Activated naive CD4-positive, alpha-beta T cell treated with anti-CD3 and anti-CD28 coated beads, Interleukin-2, amount 50 U/mL, for 24 hours (primary cell): ENCODE results near the gene PXDC1.
A peak's percentile ranks its signal among the peaks of the same experiment; 100 is the strongest.

Experiments used
- H3K27ac Mint-ChIP-seq: one replicate; pipeline ENCODE4 v1.8.0; 2021; ENCODE audit warnings: mild to moderate bottlenecking, mixed read lengths
- H3K27me3 Mint-ChIP-seq: one replicate; pipeline ENCODE4 v1.8.0; 2021; ENCODE audit warnings: mixed read lengths
- H3K36me3 Mint-ChIP-seq: one replicate; pipeline ENCODE4 v1.8.0; 2021; ENCODE audit warnings: mixed read lengths
- H3K4me1 Mint-ChIP-seq: one replicate; pipeline ENCODE4 v1.8.0; 2021; ENCODE audit warnings: mixed read lengths
- H3K4me3 Mint-ChIP-seq: one replicate; pipeline ENCODE4 v1.8.0; 2021; ENCODE audit warnings: mild to moderate bottlenecking, mixed read lengths
- H3K9me3 Mint-ChIP-seq: one replicate; pipeline ENCODE4 v1.8.0; 2021; ENCODE audit warnings: mixed read lengths

PXDC1 gene

GRCh38 chr6:3746119-3746691 is 5.3 kb downstream of the PXDC1 start:
- no peak overlapping the region for H3K4me3 Mint-ChIP-seq
- peaks cover 12% of the 10 kb centered on the region for H3K4me1 Mint-ChIP-seq
- no peaks in the 10 kb centered on the region for H3K36me3 Mint-ChIP-seq
- H3K27me3 Mint-ChIP-seq = peaks cover 14% of the 10 kb centered on the region
- H3K9me3 Mint-ChIP-seq = no peaks in the 10 kb centered on the region
- no peak overlapping the region for H3K27ac Mint-ChIP-seq

DNA sequence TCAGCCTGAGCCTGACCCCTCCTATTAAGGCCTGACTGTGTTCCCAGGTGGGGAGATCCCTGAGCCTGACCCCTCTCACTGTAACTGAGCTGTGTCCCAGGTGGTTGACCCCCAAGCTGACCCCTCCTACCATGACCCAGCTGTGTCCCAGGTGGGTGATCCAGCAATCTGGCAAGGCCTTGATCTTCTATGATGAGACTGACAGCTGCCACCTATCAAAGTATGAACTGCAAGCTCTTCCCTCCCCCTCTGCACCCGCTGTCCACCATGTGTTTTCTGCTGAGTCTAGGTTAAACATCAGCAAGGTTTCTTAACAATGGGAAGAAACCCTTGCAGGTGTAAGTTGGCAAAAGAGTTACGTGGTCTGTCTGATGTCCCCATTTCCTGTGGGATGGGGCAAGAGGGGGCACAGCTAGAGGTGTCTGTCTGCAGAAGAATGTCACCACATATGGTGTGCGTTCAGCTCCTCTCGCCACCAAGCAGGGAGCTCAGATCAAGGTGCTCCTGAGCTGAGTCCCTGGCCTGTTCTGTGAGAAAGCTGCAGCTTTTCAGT is 5.9 kb downstream of the PXDC1 start:
- peaks cover 14% of the 10 kb centered on the region for H3K27me3 Mint-ChIP-seq
- H3K36me3 Mint-ChIP-seq = no peaks in the 10 kb centered on the region
- H3K4me3 Mint-ChIP-seq = no peak overlapping the region
- no peaks in the 10 kb centered on the region for H3K9me3 Mint-ChIP-seq
- no peak overlapping the region for H3K27ac Mint-ChIP-seq
- H3K4me1 Mint-ChIP-seq = peaks cover 12% of the 10 kb centered on the region

- Mint-ChIP-seq H3K36me3 (no peaks in the 10 kb centered on the region), H3K27me3 (peaks cover 14% of the 10 kb centered on the region), H3K9me3 (no peaks in the 10 kb centered on the region), H3K27ac (no peak overlapping the region), H3K4me3 (no peak overlapping the region), H3K4me1 (peaks cover 12% of the 10 kb centered on the region)
Observed at GRCh38 chr6:3744901-3745470, 6.5 kb downstream of the PXDC1 start.

DNA sequence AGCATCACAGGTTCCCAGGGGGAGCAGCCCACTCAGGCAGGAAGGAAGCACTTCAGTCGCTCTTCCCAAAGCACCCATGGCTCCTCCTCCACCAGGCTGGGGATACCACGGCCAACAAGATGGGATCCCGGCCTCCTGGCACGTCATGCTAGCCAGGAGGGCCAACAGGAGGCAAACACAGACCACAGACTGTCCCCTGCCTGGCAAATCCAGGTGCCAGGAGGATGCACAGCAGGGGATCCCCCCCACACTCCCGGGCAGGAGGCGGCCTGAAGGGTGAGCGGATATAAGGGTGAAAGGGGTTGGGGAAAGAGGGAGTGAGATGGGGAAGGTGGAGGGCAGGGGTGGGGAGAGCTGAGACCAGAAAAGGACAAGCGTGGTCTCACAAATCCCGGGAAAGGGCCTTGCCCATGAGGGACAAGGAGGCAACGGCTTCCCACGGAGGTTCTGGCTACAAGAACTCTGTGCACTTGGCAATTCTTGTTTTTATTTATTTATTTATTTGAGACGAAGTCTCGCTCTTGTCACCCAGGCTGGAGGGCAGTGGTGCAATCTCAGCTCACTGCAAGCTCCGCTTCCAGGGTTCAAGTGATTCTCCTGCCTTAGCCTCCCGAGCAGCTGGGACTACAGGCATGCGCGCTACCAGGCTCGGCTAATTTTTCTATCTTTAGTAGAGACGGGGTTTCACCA is 7.2 kb downstream of the PXDC1 start:
- no peaks in the 10 kb centered on the region for H3K36me3 Mint-ChIP-seq
- H3K27me3 Mint-ChIP-seq = peaks cover 8% of the 10 kb centered on the region
- H3K9me3 Mint-ChIP-seq = no peaks in the 10 kb centered on the region
- peaks cover 12% of the 10 kb centered on the region for H3K4me1 Mint-ChIP-seq
- no peak overlapping the region for H3K27ac Mint-ChIP-seq
- H3K4me3 Mint-ChIP-seq = no peak overlapping the region

GRCh38 chr6:3743541-3743940 is 8.0 kb downstream of the PXDC1 start:
- Mint-ChIP-seq H3K4me3 (no peak overlapping the region), H3K4me1 (peaks cover 12% of the 10 kb centered on the region), H3K27ac (no peak overlapping the region), H3K27me3 (peaks cover 4% of the 10 kb centered on the region), H3K36me3 (no peaks in the 10 kb centered on the region), H3K9me3 (no peaks in the 10 kb centered on the region)

- H3K4me3 Mint-ChIP-seq = peak overlapping the region; percentile 76
- no peaks in the 10 kb centered on the region for H3K36me3 Mint-ChIP-seq
- no peaks in the 10 kb centered on the region for H3K9me3 Mint-ChIP-seq
- H3K27me3 Mint-ChIP-seq = peaks cover 4% of the 10 kb centered on the region
- H3K27ac Mint-ChIP-seq = no peak overlapping the region
- H3K4me1 Mint-ChIP-seq = peaks cover 12% of the 10 kb centered on the region
Observed at GRCh38 chr6:3742426-3743344, 8.8 kb downstream of the PXDC1 start.

- Mint-ChIP-seq H3K36me3 (no peaks in the 10 kb centered on the region), H3K4me1 (peaks cover 12% of the 10 kb centered on the region), H3K4me3 (peak overlapping the region; percentile 76), H3K9me3 (no peaks in the 10 kb centered on the region), H3K27me3 (peaks cover 4% of the 10 kb centered on the region), H3K27ac (no peak overlapping the region)
Observed at GRCh38 chr6:3742076-3742425, 9.5 kb downstream of the PXDC1 start.

DNA sequence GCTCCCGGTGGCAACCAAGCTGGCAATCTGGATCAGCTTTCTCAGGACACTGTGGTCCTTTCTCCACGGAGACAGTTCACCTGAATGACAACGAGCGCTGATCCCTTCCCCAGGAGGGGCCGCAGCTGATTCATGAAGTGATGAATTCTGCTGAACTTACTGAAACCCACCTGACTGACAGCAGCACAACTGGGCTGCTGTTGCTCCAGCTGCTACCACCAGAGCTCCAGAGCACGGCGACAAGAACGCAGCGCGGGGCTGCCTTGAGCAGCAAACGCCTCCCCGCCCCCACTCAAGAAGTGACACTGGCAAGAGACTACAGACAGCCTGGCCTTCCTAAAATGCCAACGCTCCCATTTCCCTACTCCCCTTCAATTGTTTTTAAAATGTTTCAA is 10.0 kb downstream of the PXDC1 start:
- Mint-ChIP-seq H3K9me3 (no peaks in the 10 kb centered on the region), H3K27ac (no peak overlapping the region), H3K27me3 (peaks cover 4% of the 10 kb centered on the region)

GRCh38 chr6:3740551-3741476 is 10.7 kb downstream of the PXDC1 start:
- no peak overlapping the region for H3K4me3 Mint-ChIP-seq
- H3K27me3 Mint-ChIP-seq = peaks cover 4% of the 10 kb centered on the region
- H3K36me3 Mint-ChIP-seq = no peaks in the 10 kb centered on the region
- peaks cover 12% of the 10 kb centered on the region for H3K4me1 Mint-ChIP-seq
- no peaks in the 10 kb centered on the region for H3K9me3 Mint-ChIP-seq
- H3K27ac Mint-ChIP-seq = no peak overlapping the region

More for the DNA sequence above, 10.0 kb downstream of the PXDC1 start:
- H3K36me3 Mint-ChIP-seq = no peaks in the 10 kb centered on the region
- no peak overlapping the region for H3K4me3 Mint-ChIP-seq
- H3K4me1 Mint-ChIP-seq = peaks cover 12% of the 10 kb centered on the region

GRCh38 chr6:3739311-3739897 is 12.1 kb downstream of the PXDC1 start:
- no peak overlapping the region for H3K27ac Mint-ChIP-seq

DNA sequence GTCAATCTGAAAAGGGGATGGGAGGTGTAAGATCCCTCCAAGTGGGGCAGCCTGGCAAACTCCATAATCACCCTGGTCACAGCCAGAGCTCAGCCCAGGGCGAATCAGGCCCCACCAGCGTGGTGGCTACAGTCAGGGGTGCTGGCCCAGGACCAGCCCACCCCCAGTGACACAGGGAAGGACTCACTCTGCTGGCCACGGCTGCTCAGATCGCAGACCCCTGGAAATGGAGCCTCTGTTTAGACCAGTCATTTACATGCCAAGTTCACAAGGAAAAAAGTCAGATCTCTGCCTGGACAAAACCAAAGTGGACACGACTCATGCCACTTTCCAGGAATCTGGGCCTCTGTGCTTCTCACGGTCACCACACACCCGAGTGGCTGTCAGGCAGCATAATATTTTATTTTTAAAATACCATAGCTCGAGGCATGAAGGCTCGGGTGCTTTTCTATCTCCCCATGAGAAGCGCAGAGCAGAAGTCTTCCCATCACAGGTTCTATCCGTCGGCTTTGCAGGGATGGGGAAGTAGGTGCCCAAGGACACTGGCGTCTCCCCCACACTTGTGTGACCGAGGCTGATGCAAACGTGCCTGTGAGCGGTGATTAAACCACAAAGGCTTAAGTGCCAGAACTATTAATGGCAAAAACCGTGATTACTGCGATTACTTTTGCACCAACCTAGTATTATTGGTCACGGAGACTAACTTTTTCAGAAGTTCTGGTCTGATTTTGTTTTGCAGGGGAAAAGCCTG is 13.0 kb downstream of the PXDC1 start:
- H3K36me3 Mint-ChIP-seq = no peaks in the 10 kb centered on the region
- H3K9me3 Mint-ChIP-seq = no peaks in the 10 kb centered on the region
- no peak overlapping the region for H3K4me3 Mint-ChIP-seq
- peaks cover 4% of the 10 kb centered on the region for H3K27me3 Mint-ChIP-seq
- H3K27ac Mint-ChIP-seq = no peak overlapping the region
- peaks cover 12% of the 10 kb centered on the region for H3K4me1 Mint-ChIP-seq

More at GRCh38 chr6:3739311-3739897, 12.1 kb downstream of the PXDC1 start:
- H3K36me3 Mint-ChIP-seq = no peaks in the 10 kb centered on the region
- no peaks in the 10 kb centered on the region for H3K9me3 Mint-ChIP-seq
- peaks cover 12% of the 10 kb centered on the region for H3K4me1 Mint-ChIP-seq
- peaks cover 4% of the 10 kb centered on the region for H3K27me3 Mint-ChIP-seq
- H3K4me3 Mint-ChIP-seq = no peak overlapping the region

- no peak overlapping the region for H3K4me3 Mint-ChIP-seq
- H3K27ac Mint-ChIP-seq = no peak overlapping the region
- H3K9me3 Mint-ChIP-seq = no peaks in the 10 kb centered on the region
- peaks cover 4% of the 10 kb centered on the region for H3K27me3 Mint-ChIP-seq
- H3K36me3 Mint-ChIP-seq = no peaks in the 10 kb centered on the region
- H3K4me1 Mint-ChIP-seq = peaks cover 8% of the 10 kb centered on the region
Observed at GRCh38 chr6:3737831-3738210, 13.7 kb downstream of the PXDC1 start.

DNA sequence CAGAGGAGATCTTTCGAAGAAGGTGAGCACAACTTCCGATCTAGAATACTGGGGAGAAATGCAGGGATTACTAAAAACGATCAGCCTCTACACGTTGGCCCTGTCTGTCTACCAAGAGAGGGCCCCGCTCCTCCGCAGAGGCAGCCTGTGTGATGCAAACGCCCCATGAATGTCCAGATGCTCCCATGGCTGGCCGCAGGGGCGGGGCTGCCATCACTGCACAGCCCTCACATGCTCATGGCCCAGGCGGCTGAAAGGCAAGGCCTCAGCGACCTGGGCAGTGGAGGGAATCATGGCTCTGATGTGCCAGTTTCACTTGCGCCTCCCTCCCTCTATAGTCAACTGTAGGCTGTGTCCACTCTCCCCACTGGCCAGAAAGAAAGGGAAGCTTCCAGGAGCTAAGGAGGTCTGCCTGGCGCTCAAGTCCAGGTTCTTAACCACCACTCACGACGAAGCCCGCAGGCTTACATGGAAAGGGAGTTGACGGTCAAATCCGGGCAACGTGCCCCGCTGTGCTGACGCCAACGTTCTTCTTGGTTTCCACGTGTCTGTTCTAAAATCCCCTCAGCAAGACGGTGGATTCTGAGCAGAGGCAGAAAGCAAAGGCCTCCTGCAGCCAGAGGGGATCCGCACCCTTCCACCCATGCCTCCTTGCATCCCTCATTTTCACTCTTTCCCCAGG is 14.2 kb downstream of the PXDC1 start:
- H3K4me3 Mint-ChIP-seq = no peak overlapping the region
- no peaks in the 10 kb centered on the region for H3K36me3 Mint-ChIP-seq
- peaks cover 7% of the 10 kb centered on the region for H3K27me3 Mint-ChIP-seq
- no peak overlapping the region for H3K27ac Mint-ChIP-seq
- H3K9me3 Mint-ChIP-seq = no peaks in the 10 kb centered on the region
- H3K4me1 Mint-ChIP-seq = peaks cover 3% of the 10 kb centered on the region
